ENCODE data around the gene NOP9.

NOP9 gene

GRCh38 chr14:24283796-24284460 is 15.7 kb upstream of the NOP9 start:
- no peak for DNase-seq

DNA sequence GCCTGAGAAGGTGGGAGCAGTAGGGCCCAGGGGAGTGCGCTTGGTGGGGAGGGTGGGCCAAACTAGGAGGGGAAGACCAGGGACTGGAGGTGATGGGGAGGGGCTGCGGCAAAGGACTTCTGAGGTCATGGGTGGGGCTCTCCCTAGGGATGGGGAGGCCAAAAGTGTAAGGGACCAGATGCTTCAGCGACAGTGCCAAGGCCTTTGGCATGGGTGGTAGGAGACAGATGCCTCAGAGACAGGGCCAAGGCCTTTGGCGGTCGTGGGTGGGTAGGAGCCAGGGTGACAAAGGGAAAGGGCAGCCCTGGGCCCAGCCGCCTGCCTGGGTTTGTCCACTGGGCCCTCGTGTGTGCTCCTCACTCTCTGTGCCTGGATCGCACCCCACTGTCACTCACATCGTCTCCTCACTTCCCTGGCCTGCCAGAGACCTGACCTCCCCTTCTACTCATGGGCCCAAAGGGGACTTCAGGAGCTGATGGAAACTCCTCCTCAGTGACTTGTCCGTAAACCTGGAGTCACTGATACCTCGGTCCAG is 15.1 kb upstream of the NOP9 start:
- DNase-seq: no peak

DNA sequence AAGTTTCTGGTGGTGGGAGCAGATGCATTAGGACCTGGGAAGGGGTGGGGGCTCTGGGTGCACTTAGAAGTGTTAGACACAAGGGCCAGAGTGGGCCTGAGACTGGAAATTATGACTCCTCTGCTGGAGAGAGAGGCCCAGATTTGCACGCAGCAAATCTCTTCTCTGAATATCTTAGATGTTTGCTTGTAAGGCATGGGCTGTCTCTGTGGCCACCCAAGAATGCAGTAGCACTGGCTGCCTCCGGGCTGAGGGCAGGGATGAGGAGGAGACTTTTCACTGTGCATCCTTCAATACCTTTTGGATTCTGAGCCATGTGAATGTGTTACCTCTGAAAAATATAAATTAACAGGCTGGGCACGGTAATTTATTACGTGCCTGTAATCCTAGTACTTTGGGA is 14.3 kb upstream of the NOP9 start:
- no peak for DNase-seq

DNA sequence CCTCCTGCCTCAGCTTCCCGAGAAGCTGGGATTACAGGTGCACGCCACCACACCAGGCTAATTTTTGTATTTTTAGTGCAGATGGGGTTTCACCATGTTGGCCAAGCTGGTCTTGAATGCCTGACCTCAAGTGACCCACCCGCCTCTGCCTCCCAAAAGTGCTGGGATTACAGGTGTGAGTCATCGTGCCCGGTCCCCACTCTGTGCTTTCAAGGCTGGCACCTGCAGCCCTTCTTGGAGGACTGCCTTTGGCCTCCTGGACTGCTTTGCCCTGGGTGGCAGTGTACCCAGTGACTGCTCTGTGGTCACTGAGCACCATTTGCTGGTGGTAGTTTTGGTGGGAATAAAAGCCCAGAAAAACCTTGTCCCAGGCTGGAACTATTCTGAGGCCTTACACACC is 12.7 kb upstream of the NOP9 start:
- no peak for DNase-seq

DNA sequence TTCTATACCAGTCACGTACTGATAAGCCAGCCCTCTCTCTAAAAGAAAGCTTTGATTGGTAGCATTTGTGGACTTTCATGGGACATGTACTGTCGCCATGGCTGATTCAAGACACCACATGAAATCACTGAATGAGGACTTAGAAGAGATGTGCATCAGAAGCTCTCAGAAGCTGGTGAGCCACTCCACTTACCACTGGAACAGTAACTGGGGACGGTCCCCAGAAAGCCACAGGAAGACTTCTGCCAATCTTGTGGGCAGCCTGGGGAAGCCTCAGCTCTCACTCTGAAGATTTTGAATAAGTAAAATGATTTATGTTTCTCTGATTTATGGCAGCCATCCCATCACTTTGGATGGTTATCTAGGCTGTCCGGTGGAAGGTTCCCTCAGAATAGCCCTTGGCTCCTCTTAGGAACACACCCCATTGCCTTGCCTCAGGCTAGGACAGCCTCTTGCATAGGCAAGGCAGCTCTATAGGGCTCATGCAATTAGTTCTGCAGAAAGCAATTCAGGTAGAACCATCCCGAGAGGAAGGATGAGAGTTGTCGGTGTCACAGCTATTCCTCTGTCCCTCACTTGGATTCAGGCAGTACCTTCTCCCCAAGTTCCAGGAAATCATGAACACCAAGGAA is 9.9 kb upstream of the NOP9 start:
- DNase-seq: no peak

GRCh38 chr14:24290746-24291145 is 8.9 kb upstream of the NOP9 start:
- no peak for DNase-seq

DNA sequence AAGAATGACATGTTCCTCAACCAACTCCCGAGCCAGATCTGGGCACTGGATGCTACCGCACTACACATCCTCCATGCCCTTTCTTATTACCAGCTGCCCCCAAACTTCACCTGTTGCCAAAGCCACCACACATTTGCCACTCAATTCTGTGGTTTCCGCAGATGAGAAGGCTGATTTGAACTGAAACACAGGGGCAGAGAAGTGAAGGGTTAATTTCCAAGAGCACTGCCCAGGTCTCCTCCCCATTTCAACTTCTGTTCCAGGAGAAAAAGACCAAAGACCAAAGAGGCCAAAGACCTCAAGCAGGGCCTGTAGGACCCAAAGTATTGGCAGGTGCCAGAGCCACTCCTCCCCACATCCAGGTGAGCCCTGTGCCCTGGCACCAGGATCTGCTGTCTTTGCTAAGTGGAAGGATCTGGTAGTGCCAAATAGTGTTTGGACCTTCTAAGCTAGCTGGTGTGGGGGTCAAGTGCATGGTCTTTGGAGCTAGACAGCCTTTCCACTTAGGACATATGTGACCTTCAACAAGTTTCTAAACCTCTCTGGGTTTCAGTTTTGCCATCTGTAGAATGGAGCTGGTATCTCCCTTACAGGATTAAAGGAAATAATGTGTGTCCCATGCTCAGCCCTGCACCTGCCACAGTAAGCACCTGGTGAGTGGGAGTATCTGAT is 8.1 kb upstream of the NOP9 start:
- DNase-seq: no peak

DNA sequence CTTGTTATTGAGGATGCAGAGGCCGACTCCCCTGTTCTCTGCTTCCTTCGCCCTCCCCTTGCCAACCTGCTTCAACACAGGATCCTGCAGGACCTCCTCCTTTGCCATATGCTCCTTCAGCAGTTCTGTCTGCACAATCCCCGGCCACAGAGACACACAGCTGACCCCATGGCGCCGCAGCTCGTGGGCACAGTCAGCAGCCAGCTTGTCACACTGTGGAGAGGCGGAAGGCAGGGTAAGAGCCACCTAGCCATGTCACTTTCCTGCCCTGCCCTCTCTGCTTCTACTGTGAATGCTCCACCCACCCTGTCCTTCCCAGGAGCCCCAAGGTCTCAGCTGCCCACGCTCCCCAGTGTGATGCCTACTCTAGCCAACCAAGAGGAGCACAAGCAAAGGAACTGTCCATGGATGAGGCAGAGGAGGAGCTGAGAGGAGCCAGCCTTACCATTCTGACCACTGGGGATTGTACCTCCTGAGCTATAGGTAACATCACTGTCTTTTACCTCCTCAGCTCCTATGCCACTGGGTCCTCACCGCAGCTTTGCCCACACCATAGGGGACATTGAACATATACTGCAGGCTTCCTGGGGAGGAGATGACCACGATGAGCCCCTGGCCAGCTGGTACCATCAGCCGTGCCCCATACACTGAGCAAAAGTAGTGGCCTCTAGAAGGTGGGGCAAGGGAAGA is 7.4 kb upstream of the NOP9 start:
- DNase-seq: no peak

GRCh38 chr14:24293525-24293924 is 6.1 kb upstream of the NOP9 start:
- no peak for DNase-seq

DNA sequence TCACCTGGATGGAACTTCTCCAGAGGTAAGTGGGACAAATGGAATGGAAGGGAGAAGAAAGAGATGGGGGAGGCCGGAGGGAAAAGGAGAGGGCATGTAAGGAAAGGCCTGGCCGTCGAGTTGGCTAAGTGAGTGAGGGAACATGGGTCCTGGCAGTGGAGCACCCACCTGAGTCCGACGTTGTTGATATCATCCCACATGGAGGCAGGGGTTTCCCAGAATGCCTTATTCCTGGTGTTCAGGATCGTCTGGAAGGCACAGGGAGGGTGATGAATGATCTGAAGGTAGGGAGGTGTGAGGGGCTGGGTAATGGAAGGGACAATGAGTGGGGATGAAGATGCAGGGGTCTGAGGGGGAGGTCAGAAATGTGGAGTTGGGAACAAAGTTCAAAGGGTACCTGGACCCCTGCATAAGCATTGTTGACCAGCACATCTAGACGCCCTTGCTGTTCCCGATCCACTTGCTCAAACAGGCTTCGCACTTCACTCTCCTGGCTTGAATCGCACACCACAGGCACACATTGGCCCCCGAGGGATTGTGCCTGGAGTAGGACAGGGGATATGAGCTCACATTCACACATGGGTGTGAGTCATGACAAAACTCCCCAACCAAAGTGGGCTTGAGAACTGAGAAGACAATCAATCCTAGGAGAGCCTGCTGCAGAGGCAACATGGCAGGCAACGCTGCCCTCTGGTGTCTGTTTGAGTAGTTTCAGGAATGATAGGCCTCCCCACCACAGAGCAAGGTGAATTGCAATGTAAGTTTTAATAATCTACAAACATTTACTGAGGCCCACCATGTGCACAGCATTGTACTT is 3.1 kb upstream of the NOP9 start:
- peak in 3 of 4 experiments; percentile 31 to 50 (median 34) for DNase-seq

GRCh38 chr14:24297190-24297964 is 2.3 kb upstream of the NOP9 start:
- DNase-seq: no peak

DNA sequence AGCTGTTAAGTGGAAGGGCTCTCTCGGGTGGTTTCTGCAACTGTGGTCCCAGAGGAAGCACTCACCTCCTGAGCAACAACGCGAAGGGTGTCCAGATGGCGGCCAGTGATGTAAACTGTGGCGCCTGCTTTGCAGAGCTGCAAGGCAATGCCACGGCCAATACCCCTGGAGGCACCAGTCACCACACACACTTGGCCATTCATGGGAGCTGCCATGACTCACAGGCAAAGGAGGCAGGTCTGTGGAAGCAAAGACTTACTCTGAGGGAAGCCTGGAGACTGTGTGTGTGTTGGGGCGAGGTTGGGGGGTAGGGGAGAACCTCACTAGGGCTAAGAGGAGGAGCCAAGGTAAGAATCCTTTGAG is 777 bp upstream of the NOP9 start:
- no peak for DNase-seq

- no peak for DNase-seq
These were observed 803 bp downstream of the NOP9 start for GRCh38 chr14:24300326-24300980.

DNA sequence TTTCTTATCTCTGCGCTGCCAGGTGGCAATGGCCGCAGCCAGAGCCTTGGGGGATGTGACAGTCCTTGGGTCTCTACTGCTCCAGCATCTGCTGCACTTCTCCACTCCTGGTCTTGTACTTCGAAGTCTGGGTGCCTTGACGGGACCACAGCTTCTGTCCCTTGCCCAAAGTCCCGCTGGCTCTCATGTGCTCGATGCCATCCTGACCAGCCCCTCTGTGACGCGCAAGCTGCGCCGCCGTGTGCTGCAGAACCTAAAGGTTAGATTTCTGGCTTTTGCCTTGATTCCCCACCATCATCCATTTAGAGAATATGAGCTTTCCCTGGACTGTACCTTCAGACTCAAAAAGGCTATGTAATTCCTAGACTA is 4.4 kb downstream of the NOP9 start:
- no peak for DNase-seq

DNA sequence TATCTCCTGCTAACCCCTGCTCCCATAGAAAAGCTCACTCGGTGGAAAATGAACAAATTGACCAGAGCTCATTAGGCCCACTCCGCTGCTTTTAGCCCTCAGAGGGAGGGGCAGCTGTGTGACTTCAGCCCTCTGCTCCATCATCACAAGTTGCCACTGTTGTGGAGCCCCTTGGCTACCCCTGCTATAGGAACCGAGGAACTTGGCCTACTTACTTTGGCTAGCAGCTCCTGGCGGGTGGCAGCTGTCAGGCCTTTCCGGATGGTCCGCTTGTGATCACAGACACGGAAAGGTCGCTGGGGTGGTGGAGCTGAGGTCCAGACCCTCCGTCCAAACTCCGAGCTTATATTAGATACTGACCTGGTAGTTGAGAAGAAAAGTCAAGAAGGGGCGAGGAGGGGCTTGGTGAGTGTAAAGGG is 7.5 kb downstream of the NOP9 start:
- DNase-seq: no peak

DNA sequence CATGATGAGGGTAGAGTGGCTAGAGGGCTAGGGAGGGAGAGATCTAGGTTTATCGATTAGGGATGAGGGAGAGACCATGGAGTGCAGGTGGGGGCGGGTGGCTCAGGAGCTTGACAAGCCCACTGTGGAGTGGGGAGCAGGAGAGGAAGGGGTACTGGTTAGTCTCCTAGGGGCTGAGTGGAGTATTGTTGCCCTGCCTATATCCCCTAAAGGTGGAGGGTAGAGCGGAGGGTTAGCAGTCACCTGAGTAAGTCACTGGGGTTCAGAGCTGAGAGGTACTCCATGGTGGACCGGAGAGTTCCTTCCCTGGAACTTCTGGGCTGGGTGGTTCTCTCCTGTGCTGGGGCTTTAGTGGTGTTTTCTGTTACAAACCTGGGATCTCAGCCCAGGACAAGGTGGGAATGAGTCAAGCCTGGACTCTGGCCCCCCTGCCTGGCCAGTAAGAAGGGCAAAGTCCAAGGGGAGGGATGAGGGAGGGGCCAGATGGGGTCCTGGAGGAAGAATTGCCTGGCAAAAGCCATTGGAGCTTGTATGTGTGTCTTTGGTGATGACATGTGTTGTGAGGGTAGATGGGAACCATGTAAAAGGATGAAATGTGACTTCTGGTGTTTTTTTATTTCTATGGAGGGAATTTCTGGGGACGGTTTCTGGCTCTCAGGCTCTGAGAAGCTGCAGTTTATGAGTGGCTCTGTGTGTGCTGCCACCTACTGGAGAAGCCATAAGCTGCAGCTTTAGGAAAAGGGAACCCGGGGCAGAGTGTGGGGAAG is 8.1 kb downstream of the NOP9 start, which contains the start of gene CIDEB:
Gene CIDEB, minus strand, starts transcription at position 403 of the 767 bp plus-strand sequence. Its CDS starts 119 bp downstream, at position 284.
- DNase-seq: peak in 3 of 4 experiments; percentile 12 to 38 (median 15)

DNA sequence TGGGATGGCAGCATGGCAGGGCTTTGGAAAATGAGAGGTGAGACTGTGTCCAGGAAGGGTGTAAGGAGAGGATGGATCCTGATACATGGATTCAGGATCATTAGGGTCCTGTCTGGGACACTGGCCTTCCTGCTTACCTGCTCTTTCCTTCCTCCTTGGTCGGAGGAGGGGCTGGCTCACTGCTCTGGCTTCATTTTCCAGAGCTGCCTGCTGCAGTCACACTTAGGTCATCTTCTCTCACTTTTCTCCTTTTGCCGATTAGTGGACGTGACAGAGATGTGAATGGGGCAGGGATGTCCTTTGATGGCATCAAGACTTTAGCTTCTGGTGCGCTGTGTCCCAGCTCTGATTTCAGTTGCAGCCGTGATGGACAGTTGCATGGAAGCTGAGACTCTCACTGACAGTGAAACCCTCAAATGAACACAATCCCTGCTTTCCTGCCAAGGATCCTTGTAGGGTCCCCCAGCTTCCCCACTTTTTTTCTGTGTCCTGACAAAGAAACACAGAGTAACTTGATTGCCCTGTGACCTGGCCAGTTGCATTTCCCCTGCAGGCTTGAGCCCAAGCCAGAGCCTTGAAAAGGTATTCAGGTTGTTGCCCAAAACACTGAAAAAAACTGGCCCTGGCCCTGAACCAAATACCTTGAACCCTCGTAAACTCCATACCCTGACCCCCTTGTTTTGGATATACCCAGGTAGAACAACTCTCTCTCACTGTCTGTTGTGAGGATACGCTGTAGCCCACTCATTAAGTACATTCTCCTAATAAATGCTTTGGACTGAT is 8.9 kb downstream of the NOP9 start:
- DNase-seq: no peak

DNA sequence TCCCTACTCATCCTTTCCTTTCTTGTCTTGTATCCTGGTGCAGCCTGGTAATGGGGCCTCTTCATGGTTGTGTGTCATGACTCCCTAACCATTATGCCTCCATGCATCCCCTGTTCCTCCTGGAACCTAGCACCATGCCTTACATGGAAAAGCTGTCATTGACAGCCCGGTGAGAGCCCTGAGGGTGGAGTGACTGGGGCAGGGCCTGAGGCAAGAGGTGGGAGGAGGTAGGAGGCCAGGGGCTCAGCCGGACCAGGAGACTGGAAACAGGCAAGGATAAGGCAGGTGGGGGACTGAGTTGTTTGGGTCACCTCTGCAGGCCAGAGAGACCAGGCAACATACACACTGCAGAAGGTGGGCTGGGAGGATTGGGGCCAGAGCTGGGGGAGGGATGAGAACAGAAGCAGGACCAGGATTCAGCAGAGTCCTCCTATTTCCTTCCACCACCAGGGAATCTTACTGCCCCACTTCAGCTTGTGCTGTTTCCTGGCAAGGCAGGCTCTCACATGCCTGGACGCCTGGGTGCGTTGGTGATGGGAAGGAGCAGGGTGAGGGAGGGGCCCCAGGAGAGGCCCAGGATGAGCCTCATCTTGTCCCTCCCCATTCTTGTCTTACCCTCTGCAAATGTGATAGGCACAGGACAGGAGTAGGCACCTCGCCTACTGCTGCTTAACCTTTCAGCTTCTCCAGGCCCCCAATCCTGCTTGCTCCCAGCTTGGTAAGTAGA is 10.1 kb downstream of the NOP9 start, which contains the start of gene LTB4R2:
Gene LTB4R2, plus strand, starts transcription at position 603 of the 727 bp plus-strand sequence. CDS start 525 bp downstream, outside the sequence.
- no peak for DNase-seq

DNA sequence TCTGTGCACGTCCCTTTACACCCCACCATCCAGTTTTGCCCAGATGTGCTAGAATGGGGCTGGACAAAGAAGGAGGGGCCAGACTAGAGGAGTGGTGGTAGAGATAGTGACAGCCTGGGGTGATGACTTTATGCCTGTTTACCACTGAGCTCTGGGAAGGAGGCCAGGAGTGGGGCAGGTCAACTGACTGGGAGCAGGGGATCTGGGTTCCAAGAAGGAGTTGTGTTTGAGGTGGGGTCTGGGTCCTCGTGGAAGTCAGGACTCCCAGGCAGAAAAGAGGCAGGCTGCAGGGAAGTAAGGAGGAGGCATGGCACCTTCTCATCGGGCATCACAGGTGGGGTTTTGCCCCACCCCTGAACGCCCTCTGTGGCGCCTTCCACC is 10.6 kb downstream of the NOP9 start:
- no peak for DNase-seq
